SJSA1 (cell line): ENCODE results near the gene DARS1. TPM values are rescaled to one million over a fixed set of nuclear protein-coding genes. Genes with fewer than 3 reads are reported as not detected.
"Not testable (repeated sequence)": the region's sequence is repeated elsewhere in the genome, so short reads cannot be mapped to it uniquely, and the experiment has no call there.

Source experiments
- DNase-seq, 2 experiments: peaks; one replicate each; pipeline ENCODE4 v3.0.0-alpha.2; 2015 to 2020; ENCODE audit warnings: low spot score in 2 of 2, low read depth in 1 of 2
- H3K27ac ChIP-seq: fragments of 250-450 bp; sonication (Bioruptor Pico); 2 replicates; pipeline ENCODE4 v1.5.1; 2020; ENCODE audit warnings: mild to moderate bottlenecking, moderate library complexity
- H3K27me3 ChIP-seq: fragments of 250-450 bp; sonication (Bioruptor Pico); replicated peaks from 2 replicates; pipeline ENCODE4 v1.5.1; 2020; ENCODE audit warnings: mild to moderate bottlenecking, moderate library complexity
- H3K36me3 ChIP-seq: fragments of 250-450 bp; sonication (Bioruptor Pico); 2 replicates; pipeline ENCODE4 v1.5.1; 2020; ENCODE audit warnings: mild to moderate bottlenecking
- H3K4me1 ChIP-seq: fragments of 250-450 bp; sonication (Bioruptor Pico); replicated peaks from 2 replicates; pipeline ENCODE4 v1.6.1; 2021; ENCODE audit warnings: mild to moderate bottlenecking
- H3K4me3 ChIP-seq: fragments of 250-450 bp; sonication (Bioruptor Pico); 2 replicates; pipeline ENCODE4 v1.5.1; 2020; ENCODE audit warnings: mild to moderate bottlenecking
- H3K9me3 ChIP-seq: fragments of 250-450 bp; sonication (Bioruptor Pico); replicated peaks from 2 replicates; pipeline ENCODE4 v1.5.1; 2020; ENCODE audit warnings: mild to moderate bottlenecking
- total RNA-seq: library from RNA; depleted of rRNA; stranded (reverse); fragments of >200 nt; shearing (Covaris generic); gene quantifications from 2 replicates; pipeline ENCODE4 v1.2.3, GENCODE V29; 2014

DARS1 gene
- total RNA-seq, 1 experiment from 2014 or later: 66.3 TPM

DNA sequence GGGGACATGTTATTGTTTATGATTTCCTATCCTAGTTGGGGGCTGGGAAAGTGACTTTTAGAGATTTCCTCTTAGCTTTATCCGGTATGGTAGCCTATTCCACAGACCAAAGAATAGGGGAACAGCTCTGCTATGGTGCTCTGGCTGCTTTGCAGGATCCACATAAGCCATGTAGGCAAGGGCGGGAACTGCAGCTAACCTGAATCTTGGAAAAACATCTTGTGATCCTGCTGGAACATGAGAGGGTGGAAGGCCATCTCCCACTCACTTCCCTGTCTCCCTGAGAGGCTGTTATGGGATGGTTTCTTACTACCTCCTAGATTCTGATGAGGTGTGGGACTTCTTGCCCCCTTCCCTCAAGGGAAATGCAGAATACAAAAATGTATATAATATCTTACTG, 2.0 kb upstream of the DARS1 start:
- Histone ChIP-seq H3K4me1 (peaks cover 11% of the 10 kb centered on the region; the same call in 1 of the 2 replicates), H3K36me3 (peaks cover 5% of the 10 kb centered on the region; the same call in 1 of the 2 replicates), H3K27me3 (no peaks in the 10 kb centered on the region), H3K4me3 (no peak overlapping the region), H3K27ac (no peak overlapping the region), H3K9me3 (no peaks in the 10 kb centered on the region)
- DNase-seq: no peak

GRCh38 chr2:135986507-135986906, 1.1 kb upstream of the DARS1 start:
- H3K27ac ChIP-seq: no peak overlapping the region
- H3K9me3 ChIP-seq: no peaks in the 10 kb centered on the region
- H3K4me3 ChIP-seq: no peak overlapping the region
- H3K27me3 ChIP-seq: no peaks in the 10 kb centered on the region
- H3K36me3 ChIP-seq: peaks cover 10% of the 10 kb centered on the region
- no peak for DNase-seq
- H3K4me1 ChIP-seq: peaks cover 11% of the 10 kb centered on the region; the same call in 1 of the 2 replicates

DNA sequence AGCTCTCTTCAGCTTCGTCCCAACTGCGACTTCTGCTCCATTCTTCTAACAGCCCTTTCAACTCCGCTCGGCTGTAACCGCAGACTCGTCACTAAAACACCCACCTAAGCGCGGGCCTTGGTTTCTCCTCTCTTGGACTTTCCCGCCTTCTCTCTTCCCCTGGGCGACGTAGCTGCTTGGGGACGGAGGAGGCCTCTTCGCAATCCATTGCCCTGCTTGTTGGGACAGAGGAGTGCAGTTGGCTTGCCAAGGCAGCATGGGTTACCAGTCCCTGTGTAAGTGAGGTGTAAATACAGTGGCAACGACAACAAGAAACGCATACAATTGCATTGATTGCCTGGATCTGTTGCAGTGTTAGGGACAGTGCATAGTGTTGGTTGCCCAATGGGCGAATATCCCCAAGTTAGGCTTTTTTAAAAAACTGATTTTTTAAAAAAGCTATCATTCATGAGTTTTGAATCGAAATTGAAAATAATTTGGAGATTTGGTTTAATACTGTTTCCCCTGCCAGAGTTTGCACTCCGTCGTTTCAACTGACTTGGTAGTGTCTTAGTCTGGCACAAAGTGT, 484 bp upstream of the DARS1 start:
- Histone ChIP-seq H3K36me3 (peaks cover 14% of the 10 kb centered on the region), H3K4me3 (peak overlapping the region; percentile 71), H3K27ac (no peak overlapping the region), H3K4me1 (peaks cover 11% of the 10 kb centered on the region; the same call in 1 of the 2 replicates), H3K27me3 (no peaks in the 10 kb centered on the region), H3K9me3 (no peaks in the 10 kb centered on the region)
- DNase-seq: no peak

GRCh38 chr2:135984199-135985017, 1.0 kb downstream of the DARS1 start:
- peaks cover 25% of the 10 kb centered on the region for H3K36me3 ChIP-seq
- DNase-seq: peak in 1 of 2 experiments; percentile 8
- peak overlapping the region; percentile 71 for H3K4me3 ChIP-seq
- peak overlapping the region; percentile 88 for H3K27ac ChIP-seq
- H3K27me3 ChIP-seq: no peaks in the 10 kb centered on the region
- peaks cover 11% of the 10 kb centered on the region; the same call in 1 of the 2 replicates for H3K4me1 ChIP-seq
- H3K9me3 ChIP-seq: no peaks in the 10 kb centered on the region

GRCh38 chr2:135980434-135981079, 4.9 kb downstream of the DARS1 start:
- peaks cover 8% of the 10 kb centered on the region; the same call in 1 of the 2 replicates for H3K4me1 ChIP-seq
- H3K36me3 ChIP-seq: peaks cover 45% of the 10 kb centered on the region
- no peak overlapping the region for H3K27ac ChIP-seq
- no peaks in the 10 kb centered on the region for H3K9me3 ChIP-seq
- no peak for DNase-seq
- no peak overlapping the region for H3K4me3 ChIP-seq
- no peaks in the 10 kb centered on the region for H3K27me3 ChIP-seq

- H3K27ac ChIP-seq: no peak overlapping the region
- peaks cover 37% of the 10 kb centered on the region for H3K36me3 ChIP-seq
- H3K9me3 ChIP-seq: no peaks in the 10 kb centered on the region
- no peak overlapping the region for H3K4me3 ChIP-seq
- no peaks in the 10 kb centered on the region for H3K4me1 ChIP-seq
- no peaks in the 10 kb centered on the region for H3K27me3 ChIP-seq
- DNase-seq: no peak
These were observed 9.7 kb downstream of the DARS1 start for GRCh38 chr2:135975702-135976101.

DNA sequence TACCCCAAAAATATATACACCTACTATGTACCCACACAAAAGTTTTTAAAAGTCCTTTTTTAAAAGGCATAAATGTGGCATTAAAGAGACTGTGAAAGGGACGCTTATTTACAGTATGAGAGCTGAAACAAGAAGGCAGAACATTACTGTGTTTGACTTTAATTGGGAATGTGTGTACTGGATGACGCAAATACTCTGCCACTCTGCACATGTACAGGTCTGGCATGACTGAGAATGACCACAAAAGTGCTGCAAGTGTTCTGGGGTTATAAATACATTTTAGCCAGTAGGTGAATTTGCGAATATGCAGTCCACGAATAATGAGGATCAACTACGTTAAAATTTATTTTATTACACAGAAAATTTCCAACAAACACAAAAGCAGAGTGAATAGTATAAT, 11.4 kb downstream of the DARS1 start:
- DNase-seq: no peak
- Histone ChIP-seq H3K4me3 (no peak overlapping the region), H3K36me3 (peaks cover 28% of the 10 kb centered on the region), H3K27ac (no peak overlapping the region), H3K4me1 (no peaks in the 10 kb centered on the region), H3K9me3 (no peaks in the 10 kb centered on the region), H3K27me3 (no peaks in the 10 kb centered on the region)

- Histone ChIP-seq H3K27ac (no peak overlapping the region), H3K36me3 (peaks cover 15% of the 10 kb centered on the region), H3K4me1 (no peaks in the 10 kb centered on the region), H3K27me3 (no peaks in the 10 kb centered on the region), H3K4me3 (no peak overlapping the region), H3K9me3 (no peaks in the 10 kb centered on the region)
- no peak for DNase-seq
These were observed 15.6 kb downstream of the DARS1 start for GRCh38 chr2:135969655-135970387.

DNA sequence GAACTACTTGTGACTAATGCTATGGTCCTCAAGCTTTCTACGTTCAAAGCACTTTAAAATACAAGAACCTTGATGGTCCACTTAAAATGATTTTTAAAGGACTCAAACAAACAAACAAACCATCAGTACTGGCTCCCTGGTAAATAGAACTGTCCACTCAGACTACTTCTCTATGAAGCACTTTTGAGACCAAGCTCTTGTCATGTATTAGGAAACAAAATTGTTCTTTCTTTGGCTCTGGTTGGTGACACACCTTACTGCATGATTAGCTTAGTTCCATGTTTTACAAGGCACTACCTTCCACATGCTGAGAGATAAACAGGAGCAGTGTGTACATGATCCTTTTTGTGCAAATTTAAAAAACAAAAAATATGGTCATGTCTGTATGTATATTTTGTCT, 19.7 kb downstream of the DARS1 start:
- Histone ChIP-seq H3K36me3 (peaks cover 7% of the 10 kb centered on the region; the same call in 1 of the 2 replicates), H3K27ac (no peak overlapping the region), H3K4me1 (peaks cover 8% of the 10 kb centered on the region), H3K27me3 (no peaks in the 10 kb centered on the region), H3K4me3 (no peak overlapping the region), H3K9me3 (no peaks in the 10 kb centered on the region)
- no peak for DNase-seq

GRCh38 chr2:135964404-135964803, 21.0 kb downstream of the DARS1 start:
- H3K27me3 ChIP-seq, H3K4me3 ChIP-seq, H3K4me1 ChIP-seq, H3K27ac ChIP-seq, DNase-seq, H3K36me3 ChIP-seq, H3K9me3 ChIP-seq: not testable (repeated sequence)

GRCh38 chr2:135963841-135964240, 21.6 kb downstream of the DARS1 start:
- H3K4me1 ChIP-seq: peaks cover 8% of the 10 kb centered on the region
- no peak for DNase-seq
- no peaks in the 10 kb centered on the region for H3K9me3 ChIP-seq
- H3K27me3 ChIP-seq: no peaks in the 10 kb centered on the region
- H3K27ac ChIP-seq: no peak overlapping the region
- peaks cover 8% of the 10 kb centered on the region; the same call in 1 of the 2 replicates for H3K36me3 ChIP-seq
- H3K4me3 ChIP-seq: no peak overlapping the region

DNA sequence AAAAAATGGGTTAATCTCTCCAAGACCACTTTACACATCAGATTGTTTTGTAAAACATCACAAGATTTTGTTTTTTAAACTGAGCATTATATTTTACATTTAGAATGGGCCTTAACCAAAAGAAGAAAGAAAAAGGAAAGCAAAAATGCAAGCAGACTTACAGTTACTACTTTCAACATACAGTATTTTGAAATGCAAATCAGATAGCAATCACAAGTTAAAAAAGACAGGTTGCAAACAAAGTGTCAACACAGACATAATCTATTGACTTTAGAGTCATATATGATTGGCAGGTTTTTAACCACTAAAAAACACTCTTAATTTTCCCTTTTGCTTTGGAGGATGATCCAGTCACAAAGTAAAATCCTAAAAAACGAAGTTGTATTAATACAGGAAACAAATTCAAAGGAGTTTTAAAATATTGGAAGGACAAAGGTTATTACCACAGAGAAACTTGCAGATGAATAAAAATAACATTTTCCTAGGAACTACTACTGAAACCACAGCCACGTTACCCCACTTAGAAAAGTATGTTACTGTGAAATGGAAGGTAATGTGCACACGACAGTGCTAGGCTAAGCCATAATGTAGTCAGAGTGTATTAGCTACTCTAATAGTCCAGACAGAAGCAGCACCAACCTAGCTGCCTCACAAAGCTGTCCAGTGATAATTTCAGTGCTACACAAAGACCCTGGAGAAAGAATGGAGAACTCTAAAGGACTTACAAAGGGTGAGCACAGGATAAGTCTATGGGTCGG, 22.9 kb downstream of the DARS1 start:
- H3K9me3 ChIP-seq: no peaks in the 10 kb centered on the region
- H3K36me3 ChIP-seq: peaks cover 8% of the 10 kb centered on the region; the same call in 1 of the 2 replicates
- no peaks in the 10 kb centered on the region for H3K27me3 ChIP-seq
- H3K27ac ChIP-seq: no peak overlapping the region
- H3K4me3 ChIP-seq: no peak overlapping the region
- H3K4me1 ChIP-seq: peaks cover 8% of the 10 kb centered on the region
- DNase-seq: no peak
